Fibroblast of villous mesenchyme (primary cell): ENCODE data around the gene GGA2. TPM values are rescaled to one million over a fixed set of nuclear protein-coding genes. Genes with fewer than 3 reads are reported as not detected.

Experiments used
- DNase-seq: peaks from one replicate; pipeline ENCODE4 v3.0.0-alpha.2; 2010; ENCODE audit warnings: low read depth
- H3K4me3 ChIP-seq: 2 replicates; pipeline ENCODE4 v1.5.1; 2011; ENCODE audit warnings: low read depth, mild to moderate bottlenecking, low read length
- total RNA-seq: library from RNA; depleted of rRNA; stranded (reverse); fragments of >200 nt; gene quantifications from 2 replicates; pipeline ENCODE4 v1.2.3, GENCODE V29; 2012
- TF ChIP-seq, protein P1 (sequence below): IDR thresholded peaks from 2 replicates; pipeline ENCODE4 v1.5.1; 2012; ENCODE audit warnings: low read depth, mild to moderate bottlenecking, low read length; ENCODE audit not compliant: insufficient read depth

Gene GGA2
- total RNA-seq, 1 donor: 24.2 TPM

DNA sequence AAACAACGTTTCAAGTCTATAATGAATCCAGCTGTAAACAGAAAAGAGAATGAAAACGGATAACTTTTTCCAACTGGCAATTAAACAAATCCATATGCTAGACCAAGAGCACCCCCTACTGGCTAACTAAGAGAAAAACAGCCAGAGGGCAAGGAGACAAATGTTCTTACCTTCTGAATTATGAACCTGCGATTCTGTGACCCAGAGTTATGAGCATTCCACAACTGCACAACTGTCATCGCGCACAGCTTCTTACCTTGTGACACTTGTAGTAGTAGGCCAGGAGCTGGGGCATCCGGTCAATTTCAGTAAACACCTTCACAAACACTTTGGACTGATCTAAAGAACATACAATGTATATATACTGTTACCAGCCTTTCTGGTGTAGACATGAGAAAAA lies 75.9 kb downstream of the GGA2 start:
- TF ChIP-seq, protein P1, sequence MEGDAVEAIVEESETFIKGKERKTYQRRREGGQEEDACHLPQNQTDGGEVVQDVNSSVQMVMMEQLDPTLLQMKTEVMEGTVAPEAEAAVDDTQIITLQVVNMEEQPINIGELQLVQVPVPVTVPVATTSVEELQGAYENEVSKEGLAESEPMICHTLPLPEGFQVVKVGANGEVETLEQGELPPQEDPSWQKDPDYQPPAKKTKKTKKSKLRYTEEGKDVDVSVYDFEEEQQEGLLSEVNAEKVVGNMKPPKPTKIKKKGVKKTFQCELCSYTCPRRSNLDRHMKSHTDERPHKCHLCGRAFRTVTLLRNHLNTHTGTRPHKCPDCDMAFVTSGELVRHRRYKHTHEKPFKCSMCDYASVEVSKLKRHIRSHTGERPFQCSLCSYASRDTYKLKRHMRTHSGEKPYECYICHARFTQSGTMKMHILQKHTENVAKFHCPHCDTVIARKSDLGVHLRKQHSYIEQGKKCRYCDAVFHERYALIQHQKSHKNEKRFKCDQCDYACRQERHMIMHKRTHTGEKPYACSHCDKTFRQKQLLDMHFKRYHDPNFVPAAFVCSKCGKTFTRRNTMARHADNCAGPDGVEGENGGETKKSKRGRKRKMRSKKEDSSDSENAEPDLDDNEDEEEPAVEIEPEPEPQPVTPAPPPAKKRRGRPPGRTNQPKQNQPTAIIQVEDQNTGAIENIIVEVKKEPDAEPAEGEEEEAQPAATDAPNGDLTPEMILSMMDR: peak; percentile 82
- DNase-seq: peak; percentile 78
- H3K4me3 ChIP-seq: no peak overlapping the region

DNA sequence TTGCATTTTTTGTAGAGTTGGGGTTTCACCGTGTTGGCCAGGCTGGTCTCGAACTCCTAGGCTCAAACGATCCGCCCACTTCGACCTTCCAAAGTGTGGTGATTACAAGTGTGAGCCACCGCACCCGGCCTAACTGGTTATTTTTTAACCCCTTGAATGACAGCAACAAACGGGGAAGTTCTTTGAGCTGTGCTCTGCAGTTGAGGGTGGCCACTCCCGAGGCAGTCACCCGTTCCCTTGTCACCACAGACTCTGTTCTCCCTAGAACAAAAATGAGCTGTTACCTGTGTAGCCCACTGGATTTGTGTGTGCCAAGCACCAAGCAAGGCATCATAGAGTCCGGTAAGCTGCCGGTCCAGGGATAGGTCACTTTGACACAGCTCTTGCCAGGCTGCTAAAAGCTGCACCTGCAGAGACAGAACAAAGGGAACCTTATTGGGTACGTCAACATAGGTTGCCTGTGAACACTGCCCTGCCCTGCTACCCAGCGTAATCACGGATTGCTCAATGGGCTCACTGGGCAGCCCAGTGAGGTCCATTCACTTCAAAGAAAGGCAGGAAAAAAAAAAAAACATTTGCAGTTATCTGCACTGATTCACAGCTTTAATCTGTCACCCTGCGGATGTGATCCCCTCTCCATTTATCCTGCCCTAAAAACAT lies 76.9 kb downstream of the GGA2 start:
- TF ChIP-seq, protein P1: no peak
- no peak for DNase-seq
- no peak overlapping the region for H3K4me3 ChIP-seq

DNA sequence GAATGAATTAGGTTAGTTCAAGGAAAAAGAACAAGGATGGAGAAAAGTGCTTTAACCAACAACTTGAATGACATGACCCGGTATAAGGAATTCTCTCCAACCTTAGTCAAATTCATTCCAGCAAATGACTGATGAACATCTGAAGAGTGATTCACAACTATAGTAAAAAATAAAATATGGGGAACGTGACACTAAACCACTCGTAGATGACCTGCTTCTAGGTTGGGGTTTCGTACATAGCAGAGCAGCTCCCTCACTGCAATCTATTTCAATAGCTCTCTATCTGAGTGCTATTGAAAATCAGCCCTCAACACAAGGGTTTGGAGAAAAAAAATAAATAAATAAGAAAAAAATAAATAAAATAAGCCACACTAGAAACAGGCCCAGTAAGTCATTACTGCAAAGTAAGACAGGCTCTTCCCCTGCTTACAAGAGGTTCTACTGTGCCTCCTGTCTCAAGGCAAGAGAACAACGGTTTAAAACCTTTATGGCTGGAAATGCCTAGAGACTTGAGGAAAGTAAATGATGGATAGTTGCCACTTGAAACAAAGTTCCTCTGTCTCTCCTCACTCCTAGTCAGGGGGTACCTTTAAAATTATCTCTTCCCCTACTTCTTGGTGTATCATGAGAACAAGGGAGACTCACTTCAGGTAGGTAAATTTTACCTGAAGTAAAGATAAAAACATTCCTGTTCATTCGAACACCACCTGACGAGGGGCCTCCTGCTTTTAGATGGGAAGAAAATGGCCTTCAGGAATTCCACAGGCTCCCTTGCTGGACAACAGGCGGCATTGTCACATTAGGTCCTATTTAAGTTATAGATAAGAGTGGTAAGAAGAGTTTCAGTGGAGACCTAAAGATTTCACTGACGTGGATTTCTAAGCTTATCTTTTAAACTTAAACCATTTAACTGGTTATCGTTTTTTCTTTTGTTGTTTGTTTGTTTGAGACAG lies 77.8 kb downstream of the GGA2 start:
- no peak for DNase-seq
- H3K4me3 ChIP-seq: no peak overlapping the region
- TF ChIP-seq, protein P1: no peak

DNA sequence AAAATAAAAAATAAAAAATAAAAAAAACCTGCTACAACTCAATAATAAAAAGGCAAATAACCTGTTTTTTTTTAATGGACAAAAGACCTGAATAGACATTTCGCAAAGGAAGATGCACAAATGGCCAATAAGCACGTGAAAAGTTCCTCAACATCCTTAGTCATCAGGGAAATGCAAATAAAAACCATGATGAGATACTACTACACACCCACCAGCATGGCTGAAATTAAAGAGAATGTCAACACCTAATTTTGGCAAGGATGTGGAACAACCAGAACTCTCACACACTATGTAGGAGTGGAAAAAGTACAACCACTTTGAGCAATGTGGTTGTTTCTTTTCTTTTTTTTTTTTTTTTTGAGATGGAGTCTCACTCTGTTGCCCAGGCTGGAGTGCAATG lies 81.9 kb downstream of the GGA2 start:
- TF ChIP-seq, protein P1: no peak
- no peak overlapping the region for H3K4me3 ChIP-seq
- DNase-seq: peak; percentile 49

DNA sequence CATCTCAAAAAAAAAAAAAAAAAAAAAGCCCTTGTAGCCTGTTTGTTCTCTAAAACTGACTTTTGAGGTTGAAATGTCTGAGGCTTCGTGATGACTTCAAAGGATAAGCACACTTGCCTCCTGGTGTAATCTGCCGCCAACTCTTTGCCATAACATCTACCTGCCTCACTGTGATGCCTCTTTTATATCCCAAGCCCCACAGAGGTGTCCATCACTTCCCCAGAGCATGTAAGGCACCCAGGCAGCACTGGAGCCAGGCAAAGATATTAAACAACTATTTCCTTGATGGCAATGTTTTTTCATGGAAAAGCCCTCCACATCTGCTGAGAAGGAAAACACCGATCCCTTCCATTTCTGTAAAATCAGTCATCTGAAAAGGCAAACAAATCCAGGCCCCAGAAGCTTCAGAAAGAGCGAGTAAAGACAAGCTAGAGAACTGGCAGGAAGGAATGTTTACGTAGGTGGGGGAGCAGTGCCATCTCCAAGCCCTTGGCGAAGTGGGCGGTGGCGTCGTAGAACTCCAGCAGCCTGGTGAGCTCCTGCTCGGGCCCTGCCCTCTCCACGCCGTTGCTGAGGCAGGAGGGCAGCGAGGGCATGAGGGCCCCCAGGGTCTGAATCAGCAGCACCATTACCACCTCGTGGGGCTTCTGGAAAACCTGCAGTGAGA lies 85.9 kb downstream of the GGA2 start:
- no peak for DNase-seq
- no peak overlapping the region for H3K4me3 ChIP-seq
- TF ChIP-seq, protein P1: no peak

DNA sequence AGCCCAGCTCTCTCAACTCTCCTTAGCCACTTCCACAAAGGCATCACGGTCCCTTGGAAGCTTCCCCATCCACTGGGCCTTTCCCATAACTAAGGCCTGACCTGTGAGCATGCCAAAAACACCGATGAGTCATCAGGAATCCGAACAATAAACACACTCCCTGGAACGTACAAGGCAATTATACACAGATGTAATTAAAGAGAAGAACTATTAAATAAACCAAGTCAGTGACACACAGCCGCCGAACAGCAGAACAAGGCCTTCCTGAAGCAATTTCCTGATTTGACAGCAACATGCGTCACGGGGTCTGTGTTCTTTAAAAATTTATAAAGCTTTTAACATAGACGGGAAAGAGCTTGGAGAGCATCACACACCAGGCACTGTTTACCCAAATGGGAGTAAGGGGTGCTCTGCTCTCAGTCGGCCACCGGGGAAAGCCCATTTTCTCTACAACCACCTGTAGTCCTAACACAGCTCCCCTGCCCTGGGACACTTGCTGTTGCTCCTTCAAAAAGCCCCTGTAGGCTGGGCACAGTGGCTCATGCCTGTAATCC lies 86.7 kb downstream of the GGA2 start:
- TF ChIP-seq, protein P1: no peak
- no peak overlapping the region for H3K4me3 ChIP-seq
- peak; percentile 98 for DNase-seq
